ENCODE measurements around the gene SORCS2.

- TF ChIP-seq ATF1 (CRISPR knock-in tag; IDR thresholded peaks at IDR 0.05) (no peak), ZZZ3 (CRISPR knock-in tag; IDR thresholded peaks at IDR 0.05; ENCODE audit: borderline replicate concordance) (no peak), ZIK1 (CRISPR knock-in tag; IDR thresholded peaks at IDR 0.05; ENCODE audit: borderline replicate concordance, low read depth) (no peak), ZNF124 (CRISPR knock-in tag; IDR thresholded peaks at IDR 0.05) (no peak), MTF1 (CRISPR knock-in tag; IDR thresholded peaks at IDR 0.05) (no peak), USF2 (IDR thresholded peaks at IDR 0.05; ENCODE audit: low read depth, low read length) (no peak), USF2 (CRISPR knock-in tag; IDR thresholded peaks at IDR 0.05; ENCODE audit: borderline replicate concordance) (no peak), CREB1 (IDR thresholded peaks at IDR 0.05) (no peak), CREB1 (CRISPR knock-in tag; IDR thresholded peaks at IDR 0.05) (no peak), POLR2AphosphoS5 (IDR thresholded peaks at IDR 0.05; ENCODE audit: low read depth, low read length) (no peak)
These were observed 160.1 kb downstream of the SORCS2 start for GRCh38 chr4:7352486-7352885.
